ENCODE results near the gene GRK5.

DNA sequence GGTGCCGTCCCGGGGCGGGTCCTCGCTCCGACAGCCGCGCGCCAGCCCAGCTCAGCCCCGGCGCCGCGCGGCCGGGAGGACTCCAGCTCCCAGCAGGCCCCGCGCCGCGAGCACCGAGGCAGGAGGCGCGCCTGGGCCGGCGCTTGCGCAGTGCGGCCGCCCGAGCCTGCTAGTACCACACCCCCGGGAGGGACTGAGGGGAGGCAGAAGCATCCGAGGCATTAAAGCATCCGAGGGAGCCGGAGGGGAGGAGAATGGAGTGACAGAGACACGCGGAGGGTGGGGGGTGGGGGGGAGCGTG, at the start of gene GRK5:
- TF ChIP-seq POLR2A (IDR thresholded peaks at IDR 0.05) (no peak), POLR2AphosphoS5 (IDR thresholded peaks at IDR 0.05) (peak; percentile 79 to 92 (median 85))
- TF ChIP-seq, protein P1, sequence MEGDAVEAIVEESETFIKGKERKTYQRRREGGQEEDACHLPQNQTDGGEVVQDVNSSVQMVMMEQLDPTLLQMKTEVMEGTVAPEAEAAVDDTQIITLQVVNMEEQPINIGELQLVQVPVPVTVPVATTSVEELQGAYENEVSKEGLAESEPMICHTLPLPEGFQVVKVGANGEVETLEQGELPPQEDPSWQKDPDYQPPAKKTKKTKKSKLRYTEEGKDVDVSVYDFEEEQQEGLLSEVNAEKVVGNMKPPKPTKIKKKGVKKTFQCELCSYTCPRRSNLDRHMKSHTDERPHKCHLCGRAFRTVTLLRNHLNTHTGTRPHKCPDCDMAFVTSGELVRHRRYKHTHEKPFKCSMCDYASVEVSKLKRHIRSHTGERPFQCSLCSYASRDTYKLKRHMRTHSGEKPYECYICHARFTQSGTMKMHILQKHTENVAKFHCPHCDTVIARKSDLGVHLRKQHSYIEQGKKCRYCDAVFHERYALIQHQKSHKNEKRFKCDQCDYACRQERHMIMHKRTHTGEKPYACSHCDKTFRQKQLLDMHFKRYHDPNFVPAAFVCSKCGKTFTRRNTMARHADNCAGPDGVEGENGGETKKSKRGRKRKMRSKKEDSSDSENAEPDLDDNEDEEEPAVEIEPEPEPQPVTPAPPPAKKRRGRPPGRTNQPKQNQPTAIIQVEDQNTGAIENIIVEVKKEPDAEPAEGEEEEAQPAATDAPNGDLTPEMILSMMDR (IDR thresholded peaks at IDR 0.05) = no peak

Data from sigmoid colon (tissue), 4 donors.